ENCODE data around the gene WWC2. TPM values are rescaled to one million over a fixed set of nuclear protein-coding genes. Genes with fewer than 3 reads are reported as not detected.

The WWC2 gene
- total RNA-seq, 1 experiment from 2014 or later, result 39.1 TPM

- no peaks in the 10 kb centered on the region for H3K27me3 ChIP-seq (ENCODE audit: insufficient read depth, low read length)
- ChIA-PET POLR2A (no interaction called here), CTCF (no interaction called here), RAD21 (ENCODE audit: low non-redundant PET in 1 of 2, low total read pairs in 2 of 2, uncharacterized antibody in 2 of 2, unreplicated experiment in 2 of 2) (no interaction called here)
- no peak overlapping the region for H3K4me3 ChIP-seq (replicated peaks in 1 of 2; ENCODE audit: low read depth in 1 of 2, low read length in 2 of 2)
- ATAC-seq (no peak), DNase-seq (ENCODE audit: low read depth, low spot score) (no peak)
- BruUV-seq (replicated peaks), result no TSS peak
- intact Hi-C loops (cut with micrococcal nuclease), result no loop called here
- H3K4me2 ChIP-seq (ENCODE audit: low read length), result no peak overlapping the region
- peaks cover 94% of the 10 kb centered on the region for H3K79me2 ChIP-seq (ENCODE audit: insufficient read depth, low read length)
- H3K27ac ChIP-seq (ENCODE audit: low read depth, low read length), result no peak overlapping the region
- peaks cover 4 to 12% of the 10 kb centered on the region in 2 experiments; a peak in 3 of 4 replicates for H3K4me1 ChIP-seq (ENCODE audit: control insufficient read depth in 1 of 2, insufficient read depth in 2 of 2, low read length in 2 of 2)
- TF ChIP-seq YY1 (IDR thresholded peaks at IDR 0.05; ENCODE audit: extremely low read depth, insufficient replicate concordance, low read depth, low read length), result no peak
- TF ChIP-seq SIN3A (IDR thresholded peaks at IDR 0.05; ENCODE audit: low read depth), result no peak
- no peak for TF ChIP-seq POLR2AphosphoS5 (IDR thresholded peaks at IDR 0.05; ENCODE audit: low read depth, low read length)
- no peak for TF ChIP-seq ZBTB33 (IDR thresholded peaks at IDR 0.05; ENCODE audit: extremely low read depth, insufficient replicate concordance, low read length)
- no peak for TF ChIP-seq SRF (IDR thresholded peaks at IDR 0.05; ENCODE audit: low read depth)
- no peak for TF ChIP-seq FOSL1 (IDR thresholded peaks at IDR 0.05; ENCODE audit: low read depth)
- TF ChIP-seq CTCF (IDR thresholded peaks at IDR 0.05 in 2 of 3, conservative IDR thresholded peaks at IDR 0.05 in 1 of 3; ENCODE audit: borderline replicate concordance in 1 of 3, insufficient read depth in 1 of 3, low read depth in 2 of 3, low read length in 2 of 3), result no peak
- no peak for TF ChIP-seq EZH2 (IDR thresholded peaks at IDR 0.05)
- no peak for TF ChIP-seq REST (IDR thresholded peaks at IDR 0.05; ENCODE audit: low read depth)
- TF ChIP-seq ELF1 (IDR thresholded peaks at IDR 0.05; ENCODE audit: borderline replicate concordance, low read depth), result no peak
- TF ChIP-seq SP1 (IDR thresholded peaks at IDR 0.05; ENCODE audit: low read depth), result no peak
- TF ChIP-seq ZFX (IDR thresholded peaks at IDR 0.05), result no peak
- no peak for TF ChIP-seq JUND (IDR thresholded peaks at IDR 0.05)
- no peak for TF ChIP-seq CEBPB (IDR thresholded peaks at IDR 0.05; ENCODE audit: low read depth)
- TF ChIP-seq CBX3 (IDR thresholded peaks at IDR 0.05; ENCODE audit: low read depth), result no peak
- TF ChIP-seq RAD21 (IDR thresholded peaks at IDR 0.05; ENCODE audit: low read depth), result no peak
- no peak for TF ChIP-seq TCF7L2 (IDR thresholded peaks at IDR 0.05; ENCODE audit: borderline replicate concordance, extremely low read depth, insufficient read depth, insufficient read length)
- no peak for TF ChIP-seq POLR2A (IDR thresholded peaks at IDR 0.05; ENCODE audit: borderline replicate concordance, extremely low read depth, insufficient read depth, insufficient read length)
- no peak for TF ChIP-seq ATF3 (IDR thresholded peaks at IDR 0.05)
- no peaks in the 10 kb centered on the region for H3K9me3 ChIP-seq (ENCODE audit: control insufficient read depth in 1 of 2, insufficient read depth in 1 of 2, low read depth in 1 of 2, low read length in 2 of 2)
- no peaks in the 10 kb centered on the region for H3K36me3 ChIP-seq (ENCODE audit: control insufficient read depth in 1 of 2, insufficient read depth in 2 of 2, low read length in 2 of 2)
- H2AFZ ChIP-seq (ENCODE audit: low read depth, low read length, poor library complexity, severe bottlenecking), result no peak overlapping the region
- H3K9me2 ChIP-seq (ENCODE audit: insufficient read depth), result no peaks in the 10 kb centered on the region
- H4K20me1 ChIP-seq (ENCODE audit: insufficient read depth), result peaks cover 20% of the 10 kb centered on the region; the same call in 1 of the 2 replicates
- no peak overlapping the region for H3K9ac ChIP-seq (ENCODE audit: low read length)
Measured at GRCh38 chr4:183132081-183132480, 33.0 kb downstream of the WWC2 start.
